GM12878 (cell line): ENCODE results near the gene HYDIN. TPM values are rescaled to one million over a fixed set of nuclear protein-coding genes. Genes with fewer than 3 reads are reported as not detected.
"Not testable (repeated sequence)": the region's sequence is repeated elsewhere in the genome, so short reads cannot be mapped to it uniquely, and the experiment has no call there.

Experiments
- ATAC-seq: fragments of 200-7000 bp; cut with Tn5 transposase; 3 replicates; pipeline ENCODE4 v1.9.1; 2020; ENCODE audit warnings: mild to moderate bottlenecking, moderate library complexity
- BruUV-seq: library from RNA; stranded (reverse); fragments of 400-500 nt; replicated peaks from 2 replicates; lab custom pipeline; 2021; lab: Mats Ljungman, UMichigan
- CTCF ChIA-PET: fragments of 300-600 bp; sonication (Branson Sonifier 250); formaldehyde crosslinking; extraction: SDS; loops from one replicate; lab custom pipeline; 2021; ENCODE audit warnings: inconsistent platforms; lab: Yijun Ruan, JAX
- POLR2A ChIA-PET: fragments of 350-600 bp; formaldehyde crosslinking; extraction: SDS; loops from one replicate; lab custom pipeline; 2021; ENCODE audit warnings: inconsistent platforms; lab: Charles Lee
- RAD21 ChIA-PET: fragments of 300-600 bp; sonication (Branson Sonifier 250); formaldehyde crosslinking; loops from one replicate; lab custom pipeline; 2023; ENCODE audit warnings: antibody characterized with exemption; ENCODE audit not compliant: unreplicated experiment; lab: Charles Lee
- SMC1A ChIA-PET: fragments of 300-600 bp; sonication (Branson Sonifier 250); formaldehyde crosslinking; loops from one replicate; lab custom pipeline; 2023; ENCODE audit not compliant: unreplicated experiment, uncharacterized antibody; lab: Charles Lee
- DNase-seq: peaks from one replicate; pipeline ENCODE4 v3.0.0-alpha.2; 2011; ENCODE audit warnings: low read depth, low spot score
- FAIRE-seq: peaks from 3 replicates; lab custom pipeline; 2011; peaks lifted over from hg19 to GRCh38; lab: Jason Lieb, UNC
- H2AFZ ChIP-seq: 2 replicates; pipeline ENCODE4 v1.6.0; 2011; ENCODE audit warnings: low read depth, low read length, control low read depth; ENCODE audit not compliant: control insufficient read depth
- H3K27ac ChIP-seq: 2 replicates; pipeline ENCODE4 v1.5.1; 2011; ENCODE audit warnings: control low read depth; ENCODE audit not compliant: control insufficient read depth, insufficient read depth
- H3K27me3 ChIP-seq, 2 experiments: replicated peaks in 1 of 2; 2 replicates each; pipeline versions ENCODE4 v1.6.0 to v1.6.1; 2011; ENCODE audit warnings: low read length in 1 of 2; ENCODE audit not compliant: control insufficient read depth in 2 of 2, insufficient read depth in 2 of 2
- H3K36me3 ChIP-seq, 2 experiments: 2 replicates each; pipeline ENCODE4 v1.5.1; 2011; ENCODE audit warnings: low read length in 1 of 2; ENCODE audit not compliant: control insufficient read depth in 2 of 2, insufficient read depth in 2 of 2
- H3K4me1 ChIP-seq: 2 replicates; pipeline ENCODE4 v1.6.1; 2011; ENCODE audit warnings: mild to moderate bottlenecking, low read length, moderate library complexity, mixed read lengths; ENCODE audit not compliant: control insufficient read depth, insufficient read depth
- H3K4me2 ChIP-seq: 2 replicates; pipeline ENCODE4 v1.6.0; 2011; ENCODE audit warnings: control low read depth; ENCODE audit not compliant: control insufficient read depth, insufficient read depth
- H3K4me3 ChIP-seq: fragments of 200-600 bp; sonication (generic); 2 replicates; pipeline ENCODE4 v1.5.1; 2016
- H3K79me2 ChIP-seq: 2 replicates; pipeline ENCODE4 v1.6.0; 2011; ENCODE audit warnings: low read length; ENCODE audit not compliant: control insufficient read depth, insufficient read depth
- H3K9ac ChIP-seq: 2 replicates; pipeline ENCODE4 v1.8.0; 2011; ENCODE audit warnings: low read length, control low read depth, mixed read lengths; ENCODE audit not compliant: control insufficient read depth, insufficient read depth
- H3K9me3 ChIP-seq: replicated peaks from 3 replicates; pipeline ENCODE4 v1.5.1; 2011; ENCODE audit warnings: mild to moderate bottlenecking, low read length; ENCODE audit not compliant: control insufficient read depth, insufficient read depth
- H4K20me1 ChIP-seq: 2 replicates; pipeline ENCODE4 v1.6.0; 2011; ENCODE audit not compliant: control insufficient read depth, insufficient read depth
- WGBS: methylation state at CpG from one replicate; pipeline ENCODE4 v1.1.6; 2016; ENCODE audit warnings: low lambda C conversion rate; ENCODE audit not compliant: insufficient replicate concordance, insufficient coverage; ENCODE audit errors: missing lambda C conversion rate; 5-methylcytosine and 5-hydroxymethylcytosine counted together
- in situ Hi-C: fragments of 300-500 bp; cut with MboI; formaldehyde crosslinking; loops from 9 replicates; pipeline ENCODE4 v1.14.3; 2018; ENCODE audit warnings: mixed read lengths
- intact Hi-C: fragments of 100-400 bp; cut with micrococcal nuclease; formaldehyde crosslinking; loops from one replicate; pipeline ENCODE4 v1.14.2; 2022; ENCODE audit not compliant: unreplicated experiment
- polyA plus RNA-seq, 11 experiments: library from polyadenylated mRNA; depleted of rRNA in 4 of 11; unstranded in 6 of 11; stranded (reverse) in 5 of 11; fragments of >200 nt; fragmentation: Nextera tagmentation in 4 of 11; fragmentation: Illumina TruSeq in 1 of 11; extraction: Ambion mirVana in 4 of 11; extraction: Trizol in 1 of 11; gene quantifications; 1 replicate in 1 of 11; 2 replicates in 10 of 11; pipeline versions ENCODE4 v1.2.1 to v1.2.3, GENCODE V29; 2011 to 2016; ENCODE audit warnings: inconsistent platforms in 2 of 11, missing spikeins in 2 of 11, low read depth in 1 of 11
- total RNA-seq, 4 experiments: library from RNA; depleted of rRNA in 3 of 4; stranded (reverse); fragments of >200 nt in 3 of 4; fragmentation: Illumina TruSeq in 1 of 4; extraction: Trizol in 1 of 4; gene quantifications; 2 replicates each; pipeline versions ENCODE4 v1.2.1 to v1.2.3, GENCODE V29; 2013 to 2021

HYDIN gene
- total and polyA plus RNA-seq, 10 of the 15 experiments (the other 5 are each of a cell fraction or from before 2014, with no cell fraction given) = 0.01 to 0.30 (median 0.10) TPM; not detected in 7

DNA sequence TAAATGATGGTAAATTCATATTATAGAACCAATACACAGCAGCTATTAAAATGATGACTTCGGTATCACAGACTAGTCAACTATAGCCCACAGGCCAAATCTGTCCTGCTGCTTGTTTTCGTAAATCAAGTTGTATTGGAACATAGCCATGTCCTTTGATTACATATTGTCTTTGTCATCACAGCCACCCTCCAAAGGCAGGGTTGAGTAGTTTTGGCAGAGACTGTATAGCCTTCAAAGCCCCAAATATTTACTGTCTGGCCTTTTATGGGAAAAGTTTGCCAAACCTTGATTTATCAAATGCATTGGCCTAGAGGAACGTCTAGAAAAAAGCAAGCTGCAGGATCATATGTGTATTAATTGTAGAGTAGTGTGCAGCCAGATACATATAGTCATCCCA, 270.4 kb downstream of the HYDIN start:
- H3K79me2 ChIP-seq, ATAC-seq, DNase-seq, in situ Hi-C loops, SMC1A ChIA-PET, POLR2A ChIA-PET, RAD21 ChIA-PET, intact Hi-C loops, BruUV-seq, H3K9me3 ChIP-seq, H4K20me1 ChIP-seq, H3K4me1 ChIP-seq, FAIRE-seq, H3K27ac ChIP-seq, H3K27me3 ChIP-seq, H3K4me3 ChIP-seq, H3K36me3 ChIP-seq, H3K4me2 ChIP-seq, H3K9ac ChIP-seq, CTCF ChIA-PET, H2AFZ ChIP-seq: not testable (repeated sequence)
- 38% methylated on average over 1 of the region's 3 CpGs for whole genome bisulfite sequencing

- H3K4me3 ChIP-seq, H3K36me3 ChIP-seq, CTCF ChIA-PET, H2AFZ ChIP-seq, FAIRE-seq, H3K79me2 ChIP-seq, POLR2A ChIA-PET, H3K4me1 ChIP-seq, in situ Hi-C loops, H3K9me3 ChIP-seq, DNase-seq, ATAC-seq, H3K27ac ChIP-seq, intact Hi-C loops, H4K20me1 ChIP-seq, RAD21 ChIA-PET, H3K9ac ChIP-seq, BruUV-seq, H3K4me2 ChIP-seq, H3K27me3 ChIP-seq, SMC1A ChIA-PET: not testable (repeated sequence)
- WGBS = 15% methylated on average over 3 of the region's 4 CpGs
These were observed 275.6 kb downstream of the HYDIN start for GRCh38 chr16:70954922-70955321.

DNA sequence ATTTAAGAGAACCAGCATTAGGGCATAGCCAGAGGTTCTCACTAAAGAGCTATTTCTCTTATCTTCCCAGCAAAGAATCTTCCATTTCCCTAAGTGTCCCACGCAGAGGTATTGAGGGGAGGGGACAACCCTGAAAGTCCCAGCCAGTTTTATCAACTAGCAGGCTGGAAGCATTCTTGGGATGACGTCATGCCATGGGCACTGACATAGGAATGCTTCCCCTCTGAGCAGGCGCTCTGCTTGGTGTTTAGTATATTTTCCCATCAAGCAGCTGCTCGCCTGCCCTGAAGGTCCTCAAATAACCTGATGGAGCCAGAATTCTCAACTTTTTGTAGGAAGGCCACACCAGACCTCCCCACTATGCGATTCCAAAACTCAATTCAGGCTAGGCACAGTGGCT, 276.7 kb downstream of the HYDIN start:
- RAD21 ChIA-PET, H3K79me2 ChIP-seq, H3K4me2 ChIP-seq, BruUV-seq, CTCF ChIA-PET, intact Hi-C loops, H3K27ac ChIP-seq, H4K20me1 ChIP-seq, DNase-seq, H3K27me3 ChIP-seq, H3K4me3 ChIP-seq, SMC1A ChIA-PET, H3K9ac ChIP-seq, H2AFZ ChIP-seq, ATAC-seq, in situ Hi-C loops, POLR2A ChIA-PET, H3K36me3 ChIP-seq, FAIRE-seq, H3K9me3 ChIP-seq, H3K4me1 ChIP-seq: not testable (repeated sequence)
- no CpG with 5 or more reads among the region's 5 CpGs for WGBS

DNA sequence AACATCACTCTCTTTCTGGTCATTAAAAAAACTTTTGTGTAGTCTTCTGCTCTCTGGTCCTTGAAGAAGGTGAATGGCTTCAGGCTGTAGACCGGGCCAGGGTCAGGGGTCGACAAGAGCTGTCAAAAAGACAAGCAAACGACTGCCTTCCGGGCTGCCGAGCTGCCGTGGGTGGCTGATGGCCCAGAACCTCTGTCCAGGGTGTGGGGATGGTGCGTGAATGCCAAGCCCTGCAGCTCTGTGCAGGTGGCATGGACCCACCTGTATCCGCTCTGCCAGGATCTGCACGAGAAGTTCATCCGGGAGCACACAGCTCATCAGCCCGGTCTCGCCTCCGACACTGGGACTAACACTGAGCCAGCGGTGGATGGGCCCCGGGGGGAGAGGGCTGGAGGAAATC, 287.0 kb downstream of the HYDIN start:
- H3K79me2 ChIP-seq, in situ Hi-C loops, H3K27ac ChIP-seq, ATAC-seq, SMC1A ChIA-PET, H4K20me1 ChIP-seq, POLR2A ChIA-PET, H3K4me3 ChIP-seq, H3K4me1 ChIP-seq, BruUV-seq, H2AFZ ChIP-seq, H3K9ac ChIP-seq, RAD21 ChIA-PET, DNase-seq, H3K9me3 ChIP-seq, H3K36me3 ChIP-seq, H3K27me3 ChIP-seq, FAIRE-seq, H3K4me2 ChIP-seq, CTCF ChIA-PET, intact Hi-C loops: not testable (repeated sequence)
- 21% methylated on average over 14 of the region's 15 CpGs for WGBS
